Thyroid gland (tissue), 4 donors: ENCODE measurements around the gene IFITM1.

Experiments
- CTCF ChIP-seq, 6 experiments: fragments of 200-600 bp in 3 of 6; fragments of 450-650 bp in 3 of 6; sonication (generic) in 3 of 6; IDR thresholded peaks; one replicate each; pipeline ENCODE4 v1.5.1; 2016 to 2019; ENCODE audit warnings: antibody characterized with exemption in 6 of 6, mild to moderate bottlenecking in 2 of 6, inconsistent platforms in 1 of 6, moderate library complexity in 1 of 6
- POLR2A ChIP-seq, 2 donors: fragments of 450-650 bp; IDR thresholded peaks; one replicate each; pipeline ENCODE4 v1.6.1; 2017; ENCODE audit warnings: antibody characterized with exemption in 2 of 2, mild to moderate bottlenecking in 2 of 2, moderate library complexity in 1 of 2

- TF ChIP-seq POLR2A (IDR thresholded peaks at IDR 0.05) = no peak
- no peak for TF ChIP-seq CTCF (IDR thresholded peaks at IDR 0.05)
Observed at GRCh38 chr11:294780-295179, 19.1 kb upstream of the IFITM1 start.
